IPS-NIHi7 (cell line): ENCODE measurements around the gene GAGE1.
"Not testable (repeated sequence)": the region's sequence is repeated elsewhere in the genome, so short reads cannot be mapped to it uniquely, and the experiment has no call there.

ENCODE experiments used
- DNase-seq: peaks from one replicate; pipeline ENCODE4 v3.0.0; 2012; ENCODE audit warnings: mixed read lengths; ENCODE audit errors: extremely low spot score

The GAGE1 gene, protein sequence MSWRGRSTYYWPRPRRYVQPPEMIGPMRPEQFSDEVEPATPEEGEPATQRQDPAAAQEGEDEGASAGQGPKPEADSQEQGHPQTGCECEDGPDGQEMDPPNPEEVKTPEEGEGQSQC

DNA sequence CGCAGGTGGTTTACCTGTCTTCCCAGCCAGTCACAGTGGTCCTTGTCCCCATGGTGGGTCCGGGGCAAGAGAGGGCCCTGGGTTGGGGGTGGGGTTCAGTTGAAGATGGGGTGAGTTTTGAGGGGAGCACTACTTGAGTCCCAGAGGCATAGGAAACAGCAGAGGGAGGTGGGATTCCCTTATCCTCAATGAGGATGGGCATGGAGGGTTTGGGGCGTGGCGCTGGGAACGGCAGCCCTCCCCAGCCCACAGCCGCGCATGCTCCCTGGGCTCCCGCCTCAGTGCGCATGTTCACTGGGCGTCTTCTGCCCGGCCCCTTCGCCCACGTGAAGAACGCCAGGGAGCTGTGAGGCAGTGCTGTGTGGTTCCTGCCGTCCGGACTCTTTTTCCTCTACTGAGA is at the start of gene GAGE1:
Gene GAGE1 (plus strand): TSS at position 301 of the 400 bp plus-strand sequence. CDS start 1,155 bp downstream, outside the sequence.
- not testable (repeated sequence) for DNase-seq

DNA sequence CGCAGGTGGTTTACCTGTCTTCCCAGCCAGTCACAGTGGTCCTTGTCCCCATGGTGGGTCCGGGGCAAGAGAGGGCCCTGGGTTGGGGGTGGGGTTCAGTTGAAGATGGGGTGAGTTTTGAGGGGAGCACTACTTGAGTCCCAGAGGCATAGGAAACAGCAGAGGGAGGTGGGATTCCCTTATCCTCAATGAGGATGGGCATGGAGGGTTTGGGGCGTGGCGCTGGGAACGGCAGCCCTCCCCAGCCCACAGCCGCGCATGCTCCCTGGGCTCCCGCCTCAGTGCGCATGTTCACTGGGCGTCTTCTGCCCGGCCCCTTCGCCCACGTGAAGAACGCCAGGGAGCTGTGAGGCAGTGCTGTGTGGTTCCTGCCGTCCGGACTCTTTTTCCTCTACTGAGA is 47.8 kb upstream of the GAGE1 start, which contains the start of gene GAGE12E:
Gene GAGE12E (plus strand): TSS at position 301 of the 400 bp plus-strand sequence. CDS start 1,155 bp downstream, outside the sequence.
- DNase-seq = not testable (repeated sequence)

DNA sequence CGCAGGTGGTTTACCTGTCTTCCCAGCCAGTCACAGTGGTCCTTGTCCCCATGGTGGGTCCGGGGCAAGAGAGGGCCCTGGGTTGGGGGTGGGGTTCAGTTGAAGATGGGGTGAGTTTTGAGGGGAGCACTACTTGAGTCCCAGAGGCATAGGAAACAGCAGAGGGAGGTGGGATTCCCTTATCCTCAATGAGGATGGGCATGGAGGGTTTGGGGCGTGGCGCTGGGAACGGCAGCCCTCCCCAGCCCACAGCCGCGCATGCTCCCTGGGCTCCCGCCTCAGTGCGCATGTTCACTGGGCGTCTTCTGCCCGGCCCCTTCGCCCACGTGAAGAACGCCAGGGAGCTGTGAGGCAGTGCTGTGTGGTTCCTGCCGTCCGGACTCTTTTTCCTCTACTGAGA is 38.3 kb upstream of the GAGE1 start, which contains the start of gene GAGE12F:
Gene GAGE12F (plus strand): TSS at position 301 of the 400 bp plus-strand sequence. CDS start 1,155 bp downstream, outside the sequence.
- not testable (repeated sequence) for DNase-seq

DNA sequence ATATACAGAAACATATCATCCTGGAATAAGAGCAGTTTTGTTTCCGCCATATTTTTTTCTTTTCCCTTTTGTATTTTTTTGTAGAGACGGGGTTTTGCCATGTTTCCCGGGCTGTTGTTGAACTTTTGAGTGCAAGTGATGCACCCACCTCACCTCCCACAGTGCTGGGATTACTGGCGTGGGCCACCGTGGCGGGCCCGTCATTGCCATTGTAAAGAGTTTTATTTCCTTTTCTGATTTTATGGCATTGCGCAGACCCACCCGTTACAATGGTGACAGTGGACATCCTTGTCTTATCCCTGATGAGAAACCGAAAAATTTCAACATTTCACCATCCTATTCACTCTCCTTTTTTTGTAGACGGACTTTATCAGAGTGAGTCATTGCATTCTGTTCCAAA is 30.1 kb upstream of the GAGE1 start:
- DNase-seq = not testable (repeated sequence)

DNA sequence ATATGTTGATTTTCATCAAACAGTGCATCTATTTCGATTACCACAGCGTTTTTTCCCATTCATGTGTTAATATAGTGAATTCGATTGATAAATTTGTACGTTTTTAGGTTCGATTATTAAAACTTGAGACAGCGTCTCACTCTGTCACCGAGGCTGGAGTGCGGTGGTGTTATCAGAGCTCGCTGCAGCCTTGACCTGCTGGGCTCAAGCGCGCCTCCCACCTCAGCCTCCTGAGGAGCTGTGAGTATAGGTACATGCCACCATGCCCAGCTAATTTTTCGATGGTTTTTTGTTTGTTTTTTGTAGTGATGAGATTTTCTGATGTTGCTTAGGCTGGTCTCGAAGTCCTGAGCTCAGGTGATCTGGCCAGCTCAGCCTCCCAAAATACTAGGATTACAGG is 29.7 kb upstream of the GAGE1 start:
- DNase-seq = not testable (repeated sequence)

DNA sequence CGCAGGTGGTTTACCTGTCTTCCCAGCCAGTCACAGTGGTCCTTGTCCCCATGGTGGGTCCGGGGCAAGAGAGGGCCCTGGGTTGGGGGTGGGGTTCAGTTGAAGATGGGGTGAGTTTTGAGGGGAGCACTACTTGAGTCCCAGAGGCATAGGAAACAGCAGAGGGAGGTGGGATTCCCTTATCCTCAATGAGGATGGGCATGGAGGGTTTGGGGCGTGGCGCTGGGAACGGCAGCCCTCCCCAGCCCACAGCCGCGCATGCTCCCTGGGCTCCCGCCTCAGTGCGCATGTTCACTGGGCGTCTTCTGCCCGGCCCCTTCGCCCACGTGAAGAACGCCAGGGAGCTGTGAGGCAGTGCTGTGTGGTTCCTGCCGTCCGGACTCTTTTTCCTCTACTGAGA is 28.7 kb upstream of the GAGE1 start, which contains the start of gene GAGE12G:
Gene GAGE12G (plus strand): TSS at position 301 of the 400 bp plus-strand sequence. CDS start 1,155 bp downstream, outside the sequence.
- not testable (repeated sequence) for DNase-seq

DNA sequence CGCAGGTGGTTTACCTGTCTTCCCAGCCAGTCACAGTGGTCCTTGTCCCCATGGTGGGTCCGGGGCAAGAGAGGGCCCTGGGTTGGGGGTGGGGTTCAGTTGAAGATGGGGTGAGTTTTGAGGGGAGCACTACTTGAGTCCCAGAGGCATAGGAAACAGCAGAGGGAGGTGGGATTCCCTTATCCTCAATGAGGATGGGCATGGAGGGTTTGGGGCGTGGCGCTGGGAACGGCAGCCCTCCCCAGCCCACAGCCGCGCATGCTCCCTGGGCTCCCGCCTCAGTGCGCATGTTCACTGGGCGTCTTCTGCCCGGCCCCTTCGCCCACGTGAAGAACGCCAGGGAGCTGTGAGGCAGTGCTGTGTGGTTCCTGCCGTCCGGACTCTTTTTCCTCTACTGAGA is 19.2 kb upstream of the GAGE1 start, which contains the start of gene GAGE12H:
Gene GAGE12H (plus strand): TSS at position 301 of the 400 bp plus-strand sequence. CDS start 1,155 bp downstream, outside the sequence.
- DNase-seq = not testable (repeated sequence)

DNA sequence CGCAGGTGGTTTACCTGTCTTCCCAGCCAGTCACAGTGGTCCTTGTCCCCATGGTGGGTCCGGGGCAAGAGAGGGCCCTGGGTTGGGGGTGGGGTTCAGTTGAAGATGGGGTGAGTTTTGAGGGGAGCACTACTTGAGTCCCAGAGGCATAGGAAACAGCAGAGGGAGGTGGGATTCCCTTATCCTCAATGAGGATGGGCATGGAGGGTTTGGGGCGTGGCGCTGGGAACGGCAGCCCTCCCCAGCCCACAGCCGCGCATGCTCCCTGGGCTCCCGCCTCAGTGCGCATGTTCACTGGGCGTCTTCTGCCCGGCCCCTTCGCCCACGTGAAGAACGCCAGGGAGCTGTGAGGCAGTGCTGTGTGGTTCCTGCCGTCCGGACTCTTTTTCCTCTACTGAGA is 9.6 kb upstream of the GAGE1 start, which contains the start of gene GAGE2A:
Gene GAGE2A (plus strand): TSS at position 301 of the 400 bp plus-strand sequence. CDS start 1,155 bp downstream, outside the sequence.
- DNase-seq = not testable (repeated sequence)

DNA sequence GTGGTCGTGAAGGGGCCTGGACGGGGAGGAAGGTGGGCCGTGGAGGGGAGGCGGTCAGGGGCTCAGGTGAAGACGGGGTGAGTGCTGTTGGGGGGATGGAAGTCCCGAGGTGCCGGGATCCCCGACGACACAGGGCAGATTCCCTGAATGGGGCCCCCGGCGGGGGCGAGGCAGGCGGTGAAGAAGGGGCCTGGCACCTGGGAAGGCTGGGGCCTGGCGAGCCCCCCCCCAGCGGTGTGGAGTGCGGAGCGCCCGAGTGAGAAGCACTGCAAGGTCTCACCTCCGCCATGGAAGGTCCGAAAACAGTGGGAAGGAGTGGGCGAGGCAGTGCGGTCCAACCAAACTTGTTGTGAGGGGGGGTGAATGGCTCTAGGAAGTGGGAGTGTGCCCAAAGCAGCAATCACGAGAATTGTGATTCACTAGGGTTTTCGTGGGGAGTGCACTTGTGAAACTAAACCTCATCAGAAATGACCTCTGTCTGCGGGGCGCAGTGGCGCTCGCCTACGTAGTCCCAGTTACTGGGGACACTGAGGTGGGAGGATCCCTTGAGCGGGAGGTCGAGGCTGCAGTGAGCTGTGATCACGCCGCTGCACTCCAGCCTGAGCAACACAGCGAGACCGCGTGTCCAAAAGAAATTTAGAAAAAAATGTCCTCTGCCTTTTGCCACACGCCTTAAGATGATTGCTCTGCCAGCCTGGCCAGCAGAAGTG is 8.9 kb upstream of the GAGE1 start:
- DNase-seq = not testable (repeated sequence)

DNA sequence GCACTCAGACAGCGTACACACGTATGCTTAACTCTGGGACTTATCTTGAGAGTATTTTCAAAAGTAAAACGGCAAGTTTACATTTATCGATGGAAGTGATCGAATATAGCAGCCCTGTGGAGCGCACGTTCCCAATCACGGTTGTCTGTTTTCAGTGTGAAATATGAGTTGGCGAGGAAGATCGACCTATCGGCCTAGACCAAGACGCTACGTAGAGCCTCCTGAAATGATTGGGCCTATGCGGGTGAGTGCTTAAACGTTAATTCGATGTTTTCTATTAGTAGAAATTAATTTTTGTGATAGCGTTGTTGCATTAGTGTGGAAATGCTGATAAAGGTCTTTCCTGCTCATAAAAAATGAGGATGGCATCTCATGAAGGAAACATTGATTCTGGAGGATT is 8.3 kb upstream of the GAGE1 start:
- not testable (repeated sequence) for DNase-seq

DNA sequence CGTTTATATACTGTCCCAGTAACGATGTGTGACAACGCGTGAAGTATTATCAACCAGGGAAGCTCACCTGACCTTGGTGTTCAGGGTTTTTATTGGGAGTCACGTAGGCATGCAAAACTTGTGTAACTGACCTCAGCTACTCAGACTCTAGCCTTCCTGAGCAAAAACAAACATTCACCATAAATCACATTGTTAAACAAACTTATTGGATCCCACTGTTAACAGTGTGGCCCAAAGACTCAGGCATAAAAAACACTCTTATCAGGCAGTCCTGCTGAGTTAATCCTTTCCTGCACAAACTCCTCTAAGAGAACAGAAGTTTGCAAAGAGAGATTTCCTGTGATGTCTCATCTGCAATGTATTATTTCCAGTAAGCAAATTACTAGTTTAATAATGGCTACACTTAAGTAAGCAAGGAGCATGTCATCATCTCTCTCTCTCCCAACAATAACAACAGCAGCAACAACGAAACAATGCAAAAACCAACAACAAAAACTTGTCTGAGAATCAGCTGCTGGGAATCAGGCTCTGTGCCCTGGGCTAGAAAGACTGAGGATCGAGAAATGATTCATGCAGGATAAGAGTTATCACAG is 12.0 kb downstream of the GAGE1 start:
- DNase-seq = no peak

DNA sequence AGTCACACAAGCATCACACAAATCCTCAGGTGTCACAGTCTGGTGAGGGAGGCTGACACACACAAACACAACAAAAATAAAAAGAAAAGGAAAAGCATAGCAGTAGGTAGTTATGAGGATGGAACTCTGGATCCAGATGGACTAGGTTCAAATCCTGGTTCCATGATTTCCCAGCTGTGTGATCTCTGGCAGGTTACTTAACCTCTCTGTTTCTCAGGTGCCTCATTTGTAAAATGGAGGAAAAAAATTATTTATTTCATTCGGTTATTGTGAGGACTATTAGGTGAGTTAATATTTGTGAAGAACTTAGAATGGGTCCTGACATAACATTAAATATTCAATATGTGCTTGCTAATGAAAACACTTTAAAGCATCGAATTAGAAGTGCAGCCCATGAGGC is 19.8 kb downstream of the GAGE1 start:
- DNase-seq = no peak

DNA sequence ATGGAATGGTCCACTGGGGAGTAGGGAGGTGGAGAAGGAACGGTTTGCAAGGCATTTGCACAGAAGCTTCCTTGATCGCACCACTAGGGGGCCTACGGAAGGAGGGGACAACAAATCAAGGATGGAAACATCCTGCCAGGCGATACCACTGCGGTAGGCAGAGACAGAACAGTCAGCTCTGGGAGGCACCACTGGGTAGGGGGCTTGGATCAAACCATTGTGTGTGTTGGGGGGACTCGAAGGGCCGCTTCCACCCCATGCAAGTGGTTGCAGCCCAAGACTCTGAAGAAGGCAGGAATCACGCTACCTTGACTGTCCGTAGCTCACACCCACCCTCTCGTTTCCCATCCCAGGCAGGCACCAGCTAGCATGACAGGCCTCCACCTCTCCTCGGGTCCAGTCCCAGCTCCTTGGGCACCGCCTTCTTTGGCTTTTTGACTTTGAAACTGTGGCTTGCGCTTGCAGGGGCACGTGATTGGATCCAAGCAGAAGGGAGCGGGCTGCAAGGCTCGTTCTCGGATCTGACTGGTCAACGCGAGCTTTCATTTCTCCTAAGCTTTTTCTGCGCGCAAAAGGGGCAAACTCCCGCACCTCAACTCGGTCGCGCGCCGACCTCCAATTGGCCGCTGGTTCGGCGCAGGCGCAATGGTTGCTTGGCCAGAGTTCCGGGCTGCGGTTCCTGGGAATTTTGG is 28.4 kb downstream of the GAGE1 start:
- DNase-seq = peak; percentile 43

DNA sequence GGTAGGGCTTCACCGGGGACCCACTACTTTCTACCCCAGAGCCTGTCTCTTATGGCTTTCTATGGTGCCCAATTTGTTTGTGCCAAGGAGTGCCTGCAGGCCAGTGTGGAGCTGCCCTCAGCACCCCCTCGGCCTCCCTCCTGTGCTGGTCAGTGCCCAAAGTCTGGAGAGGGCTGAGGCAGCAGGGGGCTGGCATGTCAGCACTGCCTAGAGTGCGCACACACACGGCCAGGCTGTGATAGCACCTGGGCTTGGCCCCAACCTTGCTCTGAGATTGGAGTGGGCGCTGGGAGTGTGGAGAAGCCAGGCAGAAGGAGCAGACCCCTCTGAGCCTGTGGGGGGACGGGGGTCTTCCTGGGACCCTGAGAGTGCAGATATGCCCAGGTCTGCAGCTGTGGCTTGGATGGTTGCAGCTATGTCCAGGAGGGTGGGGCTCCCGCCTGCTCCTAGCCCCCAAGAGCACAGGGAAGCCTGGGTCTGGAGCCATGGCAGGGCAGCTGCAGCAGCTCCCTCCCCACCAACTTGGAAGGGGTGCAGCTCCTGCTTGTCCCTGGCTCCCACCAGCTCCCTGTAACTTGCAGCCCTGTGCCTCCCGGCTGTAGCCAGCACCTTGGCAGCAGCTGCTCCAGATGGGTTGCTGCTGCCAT is 46.3 kb downstream of the GAGE1 start:
- DNase-seq = no peak

DNA sequence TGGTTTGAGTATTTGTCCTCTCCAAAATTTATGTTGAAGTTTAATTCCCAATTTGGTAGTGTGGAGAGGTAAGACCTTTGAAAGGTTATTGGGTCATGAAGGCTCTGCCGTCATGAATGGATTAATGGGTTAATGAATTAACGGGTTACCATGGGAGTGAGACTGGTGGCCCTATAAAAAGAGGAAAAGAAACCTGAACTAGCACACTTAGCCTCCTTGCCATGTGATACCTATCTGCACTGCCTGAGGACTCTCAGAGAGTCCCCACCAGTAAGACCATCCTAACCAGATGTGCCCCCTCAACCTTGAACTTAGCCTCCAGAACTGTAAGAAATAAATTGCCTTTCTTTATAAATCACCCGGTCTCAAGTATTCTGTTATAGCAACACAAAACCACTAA is 57.7 kb downstream of the GAGE1 start:
- DNase-seq = no peak
